Activated T-cell treated with anti-CD3 and anti-CD28 coated beads, Interleukin-2, amount 50 U/mL, for 4 hours (primary cell): ENCODE data around the gene AICDA. TPM values are rescaled to one million over a fixed set of nuclear protein-coding genes. Genes with fewer than 3 reads are reported as not detected.

ENCODE experiments used
- ATAC-seq, 2 donors: fragments of 200-7000 bp; cut with Tn5 transposase; one replicate each; pipeline ENCODE4 v1.10.0; 2021
- DNase-seq: peaks from one replicate; pipeline ENCODE4 v3.0.0-alpha.2; 2020
- H3K27me3 Mint-ChIP-seq: one replicate; pipeline ENCODE4 v1.8.0; 2021; ENCODE audit warnings: low read depth, mixed read lengths
- H3K36me3 Mint-ChIP-seq: one replicate; pipeline ENCODE4 v1.8.0; 2022; ENCODE audit warnings: mixed read lengths; ENCODE audit not compliant: insufficient read depth
- H3K4me1 Mint-ChIP-seq: one replicate; pipeline ENCODE4 v1.8.0; 2021; ENCODE audit warnings: low read depth, mixed read lengths
- H3K4me3 Mint-ChIP-seq: one replicate; pipeline ENCODE4 v1.8.0; 2021; ENCODE audit warnings: mild to moderate bottlenecking, moderate library complexity, mixed read lengths
- H3K9me3 Mint-ChIP-seq: one replicate; pipeline ENCODE4 v1.8.0; 2021; ENCODE audit warnings: mixed read lengths
- total RNA-seq, 3 donors: library from RNA; stranded (reverse); gene quantifications; one replicate each; pipeline ENCODE4 v1.2.1, GENCODE V29; 2021

Gene AICDA
- total RNA-seq, 3 donors from 2014 or later: not detected

- DNase-seq (no peak), ATAC-seq (peak; percentile 28 to 40)
- Mint-ChIP-seq H3K9me3 (no peaks in the 10 kb centered on the region), H3K4me3 (no peak overlapping the region), H3K36me3 (no peaks in the 10 kb centered on the region), H3K4me1 (no peaks in the 10 kb centered on the region), H3K27me3 (no peaks in the 10 kb centered on the region)
These were observed 56.0 kb downstream of the AICDA start for GRCh38 chr12:8556531-8557097.

- H3K27me3 Mint-ChIP-seq: no peaks in the 10 kb centered on the region
- no peaks in the 10 kb centered on the region for H3K36me3 Mint-ChIP-seq
- DNase-seq (no peak), ATAC-seq (no peak)
- no peak overlapping the region for H3K4me3 Mint-ChIP-seq
- H3K9me3 Mint-ChIP-seq: no peaks in the 10 kb centered on the region
- H3K4me1 Mint-ChIP-seq: no peaks in the 10 kb centered on the region
These were observed 58.0 kb downstream of the AICDA start for GRCh38 chr12:8554451-8555195.

- no peaks in the 10 kb centered on the region for H3K27me3 Mint-ChIP-seq
- DNase-seq (no peak), ATAC-seq (no peak)
- no peaks in the 10 kb centered on the region for H3K36me3 Mint-ChIP-seq
- H3K4me3 Mint-ChIP-seq: no peak overlapping the region
- no peaks in the 10 kb centered on the region for H3K4me1 Mint-ChIP-seq
- H3K9me3 Mint-ChIP-seq: no peaks in the 10 kb centered on the region
These were observed 59.5 kb downstream of the AICDA start for GRCh38 chr12:8553088-8553627.

Other genes with a start within 250 kb of the AICDA start
- gene CLEC6A, start 156.9 kb downstream of the AICDA start, total RNA-seq: not detected
- gene CLEC4D, start 99.4 kb downstream of the AICDA start, total RNA-seq: not detected
- gene CLEC4E, start 72.0 kb downstream of the AICDA start, total RNA-seq: not detected
- not detected for gene MFAP5, start 50.0 kb upstream of the AICDA start, total RNA-seq
- 1 to 10 TPM; 5.7 to 7.7 (median 6.0) TPM for gene RIMKLB, start 85.1 kb upstream of the AICDA start, total RNA-seq
- gene A2ML1, start 209.8 kb upstream of the AICDA start, total RNA-seq: not detected